NCI-H1105 treated with DMSO at 0.1 percent for 48 hours (cell line): ENCODE results near the gene CARMIL1.

Experiments
- DNase-seq: peaks from one replicate; lab custom pipeline; 2025; lab: John Stamatoyannopoulos, UW

Gene CARMIL1

GRCh38 chr6:25477006-25477590 is 197.9 kb downstream of the CARMIL1 start:
- no peak for DNase-seq

GRCh38 chr6:25478973-25479372 is 199.8 kb downstream of the CARMIL1 start:
- DNase-seq: no peak

GRCh38 chr6:25481267-25481666 is 202.1 kb downstream of the CARMIL1 start:
- no peak for DNase-seq

- DNase-seq: no peak
These were observed 203.8 kb downstream of the CARMIL1 start for GRCh38 chr6:25482996-25483395.

GRCh38 chr6:25483943-25484342 is 204.8 kb downstream of the CARMIL1 start:
- DNase-seq: no peak

GRCh38 chr6:25484900-25485299 is 205.7 kb downstream of the CARMIL1 start:
- DNase-seq: no peak

GRCh38 chr6:25485821-25486534 is 206.8 kb downstream of the CARMIL1 start:
- peak; percentile 91 for DNase-seq

- DNase-seq: peak; percentile 81
These were observed 207.4 kb downstream of the CARMIL1 start for GRCh38 chr6:25486550-25486949.

- DNase-seq: peak; percentile 35
These were observed 207.8 kb downstream of the CARMIL1 start for GRCh38 chr6:25487012-25487411.

- no peak for DNase-seq
These were observed 209.0 kb downstream of the CARMIL1 start for GRCh38 chr6:25488156-25488555.

GRCh38 chr6:25489399-25489798 is 210.2 kb downstream of the CARMIL1 start:
- DNase-seq: no peak

- DNase-seq: peak; percentile 89
These were observed 211.0 kb downstream of the CARMIL1 start for GRCh38 chr6:25490018-25490801.

GRCh38 chr6:25492951-25493350 is 213.8 kb downstream of the CARMIL1 start:
- DNase-seq: no peak

GRCh38 chr6:25494469-25494868 is 215.3 kb downstream of the CARMIL1 start:
- DNase-seq: no peak

GRCh38 chr6:25497383-25498040 is 218.3 kb downstream of the CARMIL1 start:
- no peak for DNase-seq

GRCh38 chr6:25498505-25498904 is 219.3 kb downstream of the CARMIL1 start:
- DNase-seq: no peak

- DNase-seq: no peak
These were observed 220.6 kb downstream of the CARMIL1 start for GRCh38 chr6:25499615-25500235.

GRCh38 chr6:25503686-25504085 is 224.5 kb downstream of the CARMIL1 start:
- no peak for DNase-seq

- DNase-seq: no peak
These were observed 225.5 kb downstream of the CARMIL1 start for GRCh38 chr6:25504661-25505060.

GRCh38 chr6:25506020-25506419 is 226.8 kb downstream of the CARMIL1 start:
- no peak for DNase-seq

- DNase-seq: no peak
These were observed 228.9 kb downstream of the CARMIL1 start for GRCh38 chr6:25508051-25508450.

- no peak for DNase-seq
These were observed 232.2 kb downstream of the CARMIL1 start for GRCh38 chr6:25511376-25511775.
